ENCODE data around the gene HEXD.

The HEXD gene

GRCh38 chr17:82435103-82435502 lies 17.0 kb downstream of the HEXD start:
- Mint-ChIP-seq H3K27me3 (ENCODE audit: low read depth) (no peaks in the 10 kb centered on the region), H3K4me3 (no peak overlapping the region), H3K36me3 (ENCODE audit: low read depth) (no peaks in the 10 kb centered on the region), H3K4me1 (no peaks in the 10 kb centered on the region), H3K27ac (no peak overlapping the region), H3K9me3 (no peaks in the 10 kb centered on the region)
- no peak for TF ChIP-seq CTCF (IDR thresholded peaks at IDR 0.05; ENCODE audit: unreplicated experiment in 3 of 3)

GRCh38 chr17:82435601-82436583 lies 17.7 kb downstream of the HEXD start:
- H3K9me3 Mint-ChIP-seq = no peaks in the 10 kb centered on the region
- H3K4me3 Mint-ChIP-seq = no peak overlapping the region
- no peaks in the 10 kb centered on the region for H3K36me3 Mint-ChIP-seq (ENCODE audit: low read depth)
- H3K4me1 Mint-ChIP-seq = peaks cover 7% of the 10 kb centered on the region
- no peaks in the 10 kb centered on the region for H3K27me3 Mint-ChIP-seq (ENCODE audit: low read depth)
- TF ChIP-seq CTCF (IDR thresholded peaks at IDR 0.05; ENCODE audit: unreplicated experiment in 3 of 3) = no peak
- no peak overlapping the region for H3K27ac Mint-ChIP-seq

GRCh38 chr17:82436601-82437324 lies 18.6 kb downstream of the HEXD start:
- Mint-ChIP-seq H3K27ac (no peak overlapping the region), H3K4me3 (no peak overlapping the region), H3K9me3 (no peaks in the 10 kb centered on the region), H3K27me3 (ENCODE audit: low read depth) (no peaks in the 10 kb centered on the region), H3K4me1 (peaks cover 7% of the 10 kb centered on the region), H3K36me3 (ENCODE audit: low read depth) (no peaks in the 10 kb centered on the region)
- TF ChIP-seq CTCF (IDR thresholded peaks at IDR 0.05; ENCODE audit: unreplicated experiment in 3 of 3) = no peak

GRCh38 chr17:82437325-82437668 lies 19.1 kb downstream of the HEXD start:
- Mint-ChIP-seq H3K36me3 (ENCODE audit: low read depth) (no peaks in the 10 kb centered on the region), H3K4me1 (peaks cover 7% of the 10 kb centered on the region)
- no peak for TF ChIP-seq CTCF (IDR thresholded peaks at IDR 0.05; ENCODE audit: unreplicated experiment in 3 of 3)

GRCh38 chr17:82438401-82439193 lies 20.4 kb downstream of the HEXD start:
- H3K4me1 Mint-ChIP-seq = peaks cover 7% of the 10 kb centered on the region
- no peak overlapping the region for H3K4me3 Mint-ChIP-seq
- no peaks in the 10 kb centered on the region for H3K9me3 Mint-ChIP-seq
- no peak overlapping the region for H3K27ac Mint-ChIP-seq
- H3K27me3 Mint-ChIP-seq (ENCODE audit: low read depth) = no peaks in the 10 kb centered on the region
- no peak for TF ChIP-seq CTCF (IDR thresholded peaks at IDR 0.05; ENCODE audit: unreplicated experiment in 3 of 3)
- peaks cover 4% of the 10 kb centered on the region for H3K36me3 Mint-ChIP-seq (ENCODE audit: low read depth)

More at GRCh38 chr17:82437325-82437668, 19.1 kb downstream of the HEXD start:
- Mint-ChIP-seq H3K4me3 (no peak overlapping the region), H3K27me3 (ENCODE audit: low read depth) (no peaks in the 10 kb centered on the region), H3K9me3 (no peaks in the 10 kb centered on the region), H3K27ac (no peak overlapping the region)
